Neural cell (in vitro differentiated cells): Measurements from ENCODE around the gene ACYP2. TPM values are rescaled to one million over a fixed set of nuclear protein-coding genes. Genes with fewer than 3 reads are reported as not detected.

Experiments used
- H2AFZ ChIP-seq: fragments of 200-600, 300-800 bp; sonication (generic), shearing (Covaris generic); 2 replicates; pipeline ENCODE4 v1.6.0; 2014; ENCODE audit warnings: low read depth, mild to moderate bottlenecking, antibody characterized with exemption, low read length, moderate library complexity
- H3F3A ChIP-seq: fragments of 200-600 bp; shearing (Covaris generic); 2 replicates; pipeline ENCODE4 v1.6.1; 2016; ENCODE audit warnings: mild to moderate bottlenecking, moderate library complexity, mixed read lengths, antibody characterized with exemption, low read length; ENCODE audit not compliant: insufficient read depth, poor library complexity, severe bottlenecking
- H3K27ac ChIP-seq: fragments of 200-600, 300-800 bp; sonication (generic), shearing (Covaris generic); 2 replicates; pipeline ENCODE4 v1.5.1; 2014; ENCODE audit warnings: mild to moderate bottlenecking, low read length, moderate library complexity
- H3K27me3 ChIP-seq: fragments of 300-800, 200-600 bp; sonication (generic), shearing (Covaris generic); 2 replicates; pipeline ENCODE4 v1.6.0; 2014; ENCODE audit warnings: mild to moderate bottlenecking, low read depth, low read length, moderate library complexity; ENCODE audit not compliant: insufficient read depth
- H3K36me3 ChIP-seq: fragments of 300-800, 200-600 bp; sonication (generic), shearing (Covaris generic); 2 replicates; pipeline ENCODE4 v1.5.1; 2014; ENCODE audit warnings: mild to moderate bottlenecking, antibody characterized with exemption, low read length, moderate library complexity; ENCODE audit not compliant: insufficient read depth
- H3K4me2 ChIP-seq: fragments of 300-800, 200-600 bp; sonication (generic), shearing (Covaris generic); 2 replicates; pipeline ENCODE4 v1.6.0; 2014; ENCODE audit warnings: mild to moderate bottlenecking, low read length
- H3K4me3 ChIP-seq: fragments of 300-800, 200-600 bp; sonication (generic), shearing (Covaris generic); 2 replicates; pipeline ENCODE4 v1.5.1; 2014; ENCODE audit warnings: mild to moderate bottlenecking, low read length, moderate library complexity
- H3K79me2 ChIP-seq: fragments of 200-600 bp; shearing (Covaris generic); replicated peaks from 2 replicates; pipeline ENCODE4 v1.6.0; 2014; ENCODE audit warnings: mild to moderate bottlenecking, low read length, moderate library complexity; ENCODE audit not compliant: insufficient read depth
- H3K9ac ChIP-seq: fragments of 300-800, 200-600 bp; sonication (generic), shearing (Covaris generic); 2 replicates; pipeline ENCODE4 v1.6.1; 2016; ENCODE audit warnings: mild to moderate bottlenecking, low read length, mixed read lengths
- H3K9me2 ChIP-seq: fragments of 200-600 bp; shearing (Covaris generic); 2 replicates; pipeline ENCODE4 v1.6.1; 2016; ENCODE audit warnings: mild to moderate bottlenecking, low read length, mixed read lengths; ENCODE audit not compliant: insufficient read depth
- H3K9me3 ChIP-seq: fragments of 200-600, 300-800 bp; sonication (generic), shearing (Covaris generic); 2 replicates; pipeline ENCODE4 v1.6.1; 2016; ENCODE audit warnings: mild to moderate bottlenecking, mixed run types, low read length, moderate library complexity, mixed read lengths
- H4K20me1 ChIP-seq: fragments of 200-600 bp; shearing (Covaris generic); 2 replicates; pipeline ENCODE4 v1.6.1; 2016; ENCODE audit warnings: mild to moderate bottlenecking, mixed run types; ENCODE audit not compliant: insufficient read depth
- EP300 ChIP-seq: fragments of 450-650 bp; conservative IDR thresholded peaks from 2 replicates; pipeline ENCODE4 v1.6.1; 2014; ENCODE audit warnings: antibody characterized with exemption, mild to moderate bottlenecking, moderate library complexity; ENCODE audit not compliant: poor library complexity, severe bottlenecking
- EZH2 ChIP-seq: fragments of 200-600, 300-800 bp; shearing (Covaris generic), sonication (generic); IDR thresholded peaks from 2 replicates; pipeline ENCODE4 v1.6.1; 2014; ENCODE audit warnings: antibody characterized with exemption, low read length, borderline replicate concordance, mild to moderate bottlenecking; ENCODE audit not compliant: insufficient read depth, poor library complexity, severe bottlenecking
- MXI1 ChIP-seq: fragments of 450-650 bp; conservative IDR thresholded peaks from 2 replicates; pipeline ENCODE4 v1.6.1; 2014; ENCODE audit warnings: antibody characterized with exemption, mild to moderate bottlenecking; ENCODE audit not compliant: poor library complexity, severe bottlenecking
- POLR2AphosphoS5 ChIP-seq: IDR thresholded peaks from 2 replicates; pipeline ENCODE4 v1.6.1; 2012
- RAD21 ChIP-seq: fragments of 450-650 bp; conservative IDR thresholded peaks from 2 replicates; pipeline ENCODE4 v1.6.1; 2014; ENCODE audit warnings: antibody characterized with exemption, mild to moderate bottlenecking, moderate library complexity
- SMC3 ChIP-seq: fragments of 450-650 bp; conservative IDR thresholded peaks from 2 replicates; pipeline ENCODE4 v1.6.1; 2014; ENCODE audit warnings: antibody characterized with exemption, mild to moderate bottlenecking, moderate library complexity; ENCODE audit not compliant: poor library complexity
- TAF1 ChIP-seq: IDR thresholded peaks from 2 replicates; pipeline ENCODE4 v1.6.1; 2012; ENCODE audit warnings: low read depth
- polyA plus RNA-seq: library from polyadenylated mRNA; depleted of rRNA; stranded (reverse); fragments of >200 nt; gene quantifications from 2 replicates; pipeline ENCODE4 v1.2.3, GENCODE V29; 2014
- TF ChIP-seq, protein P1 (sequence below): IDR thresholded peaks from 2 replicates; pipeline ENCODE4 v1.6.1; 2012; ENCODE audit warnings: borderline replicate concordance
- TF ChIP-seq, protein P2 (sequence below): fragments of 450-650 bp; IDR thresholded peaks from 2 replicates; pipeline ENCODE4 v1.5.1; 2014; ENCODE audit warnings: antibody characterized with exemption, mild to moderate bottlenecking, moderate library complexity; ENCODE audit not compliant: poor library complexity, severe bottlenecking

The ACYP2 gene
- polyA plus RNA-seq, 1 donor from 2014 or later = 48.2 TPM

DNA sequence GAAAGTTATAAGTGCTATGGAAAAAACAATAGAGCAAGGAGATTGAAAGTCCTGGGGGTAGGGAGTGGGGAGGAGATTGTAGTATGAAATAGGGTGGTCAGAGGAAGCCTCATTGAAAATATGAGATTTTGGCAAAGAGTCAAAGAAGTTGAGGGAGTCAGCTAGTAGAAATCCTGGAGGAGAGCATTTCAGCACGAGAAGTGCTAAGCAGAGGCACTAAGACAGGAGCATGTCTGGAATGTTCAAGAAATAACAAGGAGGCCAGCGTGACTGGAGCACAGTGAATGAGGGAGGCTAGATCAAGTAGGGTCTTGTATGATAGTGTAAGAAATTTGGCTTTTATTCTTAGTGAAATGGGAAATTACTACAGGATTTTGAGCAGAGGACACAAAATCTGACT, 142.8 kb downstream of the ACYP2 start:
- H3F3A ChIP-seq = no peaks in the 10 kb centered on the region
- no peaks in the 10 kb centered on the region for H3K9me3 ChIP-seq
- no peaks in the 10 kb centered on the region for H3K79me2 ChIP-seq
- no peak overlapping the region for H3K4me3 ChIP-seq
- no peak overlapping the region for H3K4me2 ChIP-seq
- H3K27me3 ChIP-seq = no peaks in the 10 kb centered on the region
- H3K9me2 ChIP-seq = no peaks in the 10 kb centered on the region
- no peak overlapping the region for H2AFZ ChIP-seq
- no peak overlapping the region for H3K27ac ChIP-seq
- H4K20me1 ChIP-seq = no peaks in the 10 kb centered on the region
- H3K9ac ChIP-seq = no peak overlapping the region
- TF ChIP-seq, protein P1, sequence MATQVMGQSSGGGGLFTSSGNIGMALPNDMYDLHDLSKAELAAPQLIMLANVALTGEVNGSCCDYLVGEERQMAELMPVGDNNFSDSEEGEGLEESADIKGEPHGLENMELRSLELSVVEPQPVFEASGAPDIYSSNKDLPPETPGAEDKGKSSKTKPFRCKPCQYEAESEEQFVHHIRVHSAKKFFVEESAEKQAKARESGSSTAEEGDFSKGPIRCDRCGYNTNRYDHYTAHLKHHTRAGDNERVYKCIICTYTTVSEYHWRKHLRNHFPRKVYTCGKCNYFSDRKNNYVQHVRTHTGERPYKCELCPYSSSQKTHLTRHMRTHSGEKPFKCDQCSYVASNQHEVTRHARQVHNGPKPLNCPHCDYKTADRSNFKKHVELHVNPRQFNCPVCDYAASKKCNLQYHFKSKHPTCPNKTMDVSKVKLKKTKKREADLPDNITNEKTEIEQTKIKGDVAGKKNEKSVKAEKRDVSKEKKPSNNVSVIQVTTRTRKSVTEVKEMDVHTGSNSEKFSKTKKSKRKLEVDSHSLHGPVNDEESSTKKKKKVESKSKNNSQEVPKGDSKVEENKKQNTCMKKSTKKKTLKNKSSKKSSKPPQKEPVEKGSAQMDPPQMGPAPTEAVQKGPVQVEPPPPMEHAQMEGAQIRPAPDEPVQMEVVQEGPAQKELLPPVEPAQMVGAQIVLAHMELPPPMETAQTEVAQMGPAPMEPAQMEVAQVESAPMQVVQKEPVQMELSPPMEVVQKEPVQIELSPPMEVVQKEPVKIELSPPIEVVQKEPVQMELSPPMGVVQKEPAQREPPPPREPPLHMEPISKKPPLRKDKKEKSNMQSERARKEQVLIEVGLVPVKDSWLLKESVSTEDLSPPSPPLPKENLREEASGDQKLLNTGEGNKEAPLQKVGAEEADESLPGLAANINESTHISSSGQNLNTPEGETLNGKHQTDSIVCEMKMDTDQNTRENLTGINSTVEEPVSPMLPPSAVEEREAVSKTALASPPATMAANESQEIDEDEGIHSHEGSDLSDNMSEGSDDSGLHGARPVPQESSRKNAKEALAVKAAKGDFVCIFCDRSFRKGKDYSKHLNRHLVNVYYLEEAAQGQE = no peak
- TF ChIP-seq, protein P2, sequence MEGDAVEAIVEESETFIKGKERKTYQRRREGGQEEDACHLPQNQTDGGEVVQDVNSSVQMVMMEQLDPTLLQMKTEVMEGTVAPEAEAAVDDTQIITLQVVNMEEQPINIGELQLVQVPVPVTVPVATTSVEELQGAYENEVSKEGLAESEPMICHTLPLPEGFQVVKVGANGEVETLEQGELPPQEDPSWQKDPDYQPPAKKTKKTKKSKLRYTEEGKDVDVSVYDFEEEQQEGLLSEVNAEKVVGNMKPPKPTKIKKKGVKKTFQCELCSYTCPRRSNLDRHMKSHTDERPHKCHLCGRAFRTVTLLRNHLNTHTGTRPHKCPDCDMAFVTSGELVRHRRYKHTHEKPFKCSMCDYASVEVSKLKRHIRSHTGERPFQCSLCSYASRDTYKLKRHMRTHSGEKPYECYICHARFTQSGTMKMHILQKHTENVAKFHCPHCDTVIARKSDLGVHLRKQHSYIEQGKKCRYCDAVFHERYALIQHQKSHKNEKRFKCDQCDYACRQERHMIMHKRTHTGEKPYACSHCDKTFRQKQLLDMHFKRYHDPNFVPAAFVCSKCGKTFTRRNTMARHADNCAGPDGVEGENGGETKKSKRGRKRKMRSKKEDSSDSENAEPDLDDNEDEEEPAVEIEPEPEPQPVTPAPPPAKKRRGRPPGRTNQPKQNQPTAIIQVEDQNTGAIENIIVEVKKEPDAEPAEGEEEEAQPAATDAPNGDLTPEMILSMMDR = no peak
- TF ChIP-seq SMC3 = no peak
- TF ChIP-seq TAF1 = no peak
- no peak for TF ChIP-seq EP300
- no peak for TF ChIP-seq MXI1
- no peak for TF ChIP-seq POLR2AphosphoS5
- TF ChIP-seq EZH2 = no peak
- TF ChIP-seq RAD21 = no peak
- no peaks in the 10 kb centered on the region for H3K36me3 ChIP-seq

DNA sequence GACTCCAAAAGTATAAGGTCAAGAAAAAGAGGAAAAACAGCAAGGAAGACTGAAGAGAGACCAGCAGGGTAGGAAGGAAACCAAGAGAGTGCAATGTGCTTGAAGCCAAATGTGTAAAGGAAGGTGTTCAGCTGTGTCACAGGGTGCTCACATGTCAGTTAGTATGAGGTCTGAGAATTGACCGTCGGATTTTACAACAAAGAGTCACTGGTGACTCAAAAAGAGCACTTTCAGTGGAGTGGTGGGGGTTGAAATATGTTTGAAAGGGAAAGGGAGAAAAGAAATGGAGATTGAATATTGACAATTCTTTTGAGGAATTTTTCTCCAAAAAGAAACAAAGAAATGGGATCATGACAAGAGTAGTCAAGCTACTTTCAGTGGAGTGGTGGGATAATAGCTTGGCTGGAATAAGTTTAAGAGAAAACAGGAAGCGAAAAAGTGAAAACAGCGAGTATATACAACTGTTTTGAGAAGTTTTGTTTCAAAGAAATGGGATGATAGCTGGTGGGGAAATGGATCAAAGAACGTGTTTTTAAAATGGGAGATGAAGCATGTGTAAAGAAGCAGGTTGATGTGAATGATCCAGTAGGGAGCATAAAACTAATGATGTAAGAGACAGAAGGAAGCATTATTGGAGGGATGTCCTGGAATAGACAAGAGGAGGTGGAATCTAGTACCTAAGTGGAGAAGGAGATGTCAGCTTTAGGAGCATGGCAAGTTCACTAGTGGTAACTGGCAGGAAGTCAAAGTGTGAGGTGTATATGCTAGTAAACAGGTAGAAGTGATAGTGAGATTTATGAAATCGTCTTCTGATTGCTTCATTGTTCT, 144.2 kb downstream of the ACYP2 start:
- Histone ChIP-seq H2AFZ (no peak overlapping the region), H4K20me1 (no peaks in the 10 kb centered on the region), H3K9me2 (no peaks in the 10 kb centered on the region), H3K27ac (no peak overlapping the region), H3K4me3 (no peak overlapping the region), H3K27me3 (no peaks in the 10 kb centered on the region), H3K79me2 (no peaks in the 10 kb centered on the region), H3F3A (no peaks in the 10 kb centered on the region), H3K36me3 (no peaks in the 10 kb centered on the region), H3K9ac (no peak overlapping the region), H3K9me3 (no peaks in the 10 kb centered on the region), H3K4me2 (no peak overlapping the region)
- TF ChIP-seq POLR2AphosphoS5 = no peak
- no peak for TF ChIP-seq TAF1
- TF ChIP-seq MXI1 = no peak
- TF ChIP-seq EZH2 = no peak
- TF ChIP-seq, protein P1 = no peak
- TF ChIP-seq SMC3 = no peak
- TF ChIP-seq, protein P2 = no peak
- TF ChIP-seq EP300 = no peak
- TF ChIP-seq RAD21 = no peak
